GM12878 (cell line): ENCODE measurements around the gene DNMT3A. TPM values are rescaled to one million over a fixed set of nuclear protein-coding genes. Genes with fewer than 3 reads are reported as not detected.

Source experiments
- ATAC-seq: fragments of 200-7000 bp; cut with Tn5 transposase; 3 replicates; pipeline ENCODE4 v1.9.1; 2020; ENCODE audit warnings: mild to moderate bottlenecking, moderate library complexity
- BruUV-seq: library from RNA; stranded (reverse); fragments of 400-500 nt; replicated peaks from 2 replicates; lab custom pipeline; 2021; lab: Mats Ljungman, UMichigan
- CTCF ChIA-PET: fragments of 300-600 bp; sonication (Branson Sonifier 250); formaldehyde crosslinking; extraction: SDS; loops from one replicate; lab custom pipeline; 2021; ENCODE audit warnings: inconsistent platforms; lab: Yijun Ruan, JAX
- POLR2A ChIA-PET: fragments of 350-600 bp; formaldehyde crosslinking; extraction: SDS; loops from one replicate; lab custom pipeline; 2021; ENCODE audit warnings: inconsistent platforms; lab: Charles Lee
- RAD21 ChIA-PET: fragments of 300-600 bp; sonication (Branson Sonifier 250); formaldehyde crosslinking; loops from one replicate; lab custom pipeline; 2023; ENCODE audit warnings: antibody characterized with exemption; ENCODE audit not compliant: unreplicated experiment; lab: Charles Lee
- SMC1A ChIA-PET: fragments of 300-600 bp; sonication (Branson Sonifier 250); formaldehyde crosslinking; loops from one replicate; lab custom pipeline; 2023; ENCODE audit not compliant: unreplicated experiment, uncharacterized antibody; lab: Charles Lee
- DNase-seq: peaks from one replicate; pipeline ENCODE4 v3.0.0-alpha.2; 2011; ENCODE audit warnings: low read depth, low spot score
- FAIRE-seq: peaks from 3 replicates; lab custom pipeline; 2011; peaks lifted over from hg19 to GRCh38; lab: Jason Lieb, UNC
- H2AFZ ChIP-seq: 2 replicates; pipeline ENCODE4 v1.6.0; 2011; ENCODE audit warnings: low read depth, low read length, control low read depth; ENCODE audit not compliant: control insufficient read depth
- H3K27ac ChIP-seq: 2 replicates; pipeline ENCODE4 v1.5.1; 2011; ENCODE audit warnings: control low read depth; ENCODE audit not compliant: control insufficient read depth, insufficient read depth
- H3K27me3 ChIP-seq, 2 experiments: replicated peaks in 1 of 2; 2 replicates each; pipeline versions ENCODE4 v1.6.0 to v1.6.1; 2011; ENCODE audit warnings: low read length in 1 of 2; ENCODE audit not compliant: control insufficient read depth in 2 of 2, insufficient read depth in 2 of 2
- H3K36me3 ChIP-seq, 2 experiments: 2 replicates each; pipeline ENCODE4 v1.5.1; 2011; ENCODE audit warnings: low read length in 1 of 2; ENCODE audit not compliant: control insufficient read depth in 2 of 2, insufficient read depth in 2 of 2
- H3K4me1 ChIP-seq: 2 replicates; pipeline ENCODE4 v1.6.1; 2011; ENCODE audit warnings: mild to moderate bottlenecking, low read length, moderate library complexity, mixed read lengths; ENCODE audit not compliant: control insufficient read depth, insufficient read depth
- H3K4me2 ChIP-seq: 2 replicates; pipeline ENCODE4 v1.6.0; 2011; ENCODE audit warnings: control low read depth; ENCODE audit not compliant: control insufficient read depth, insufficient read depth
- H3K4me3 ChIP-seq: fragments of 200-600 bp; sonication (generic); 2 replicates; pipeline ENCODE4 v1.5.1; 2016
- H3K79me2 ChIP-seq: 2 replicates; pipeline ENCODE4 v1.6.0; 2011; ENCODE audit warnings: low read length; ENCODE audit not compliant: control insufficient read depth, insufficient read depth
- H3K9ac ChIP-seq: 2 replicates; pipeline ENCODE4 v1.8.0; 2011; ENCODE audit warnings: low read length, control low read depth, mixed read lengths; ENCODE audit not compliant: control insufficient read depth, insufficient read depth
- H3K9me3 ChIP-seq: replicated peaks from 3 replicates; pipeline ENCODE4 v1.5.1; 2011; ENCODE audit warnings: mild to moderate bottlenecking, low read length; ENCODE audit not compliant: control insufficient read depth, insufficient read depth
- H4K20me1 ChIP-seq: 2 replicates; pipeline ENCODE4 v1.6.0; 2011; ENCODE audit not compliant: control insufficient read depth, insufficient read depth
- NKRF ChIP-seq: fragments of 450-650 bp; conservative IDR thresholded peaks from 2 replicates; pipeline ENCODE4 v1.6.1; 2017; ENCODE audit warnings: mild to moderate bottlenecking, moderate library complexity
- RFX5 ChIP-seq: IDR thresholded peaks from 2 replicates; pipeline ENCODE4 v1.6.1; 2011; ENCODE audit warnings: low read depth, low read length, improper control_type of control experiment
- TBL1XR1 ChIP-seq: IDR thresholded peaks from 2 replicates; pipeline ENCODE4 v1.6.1; 2012; ENCODE audit warnings: low read depth, low read length, improper control_type of control experiment
- TCF3 ChIP-seq: IDR thresholded peaks from 2 replicates; pipeline ENCODE4 v1.6.1; 2012; ENCODE audit warnings: low read depth, mild to moderate bottlenecking, low read length, borderline replicate concordance; ENCODE audit not compliant: insufficient read depth
- WGBS: methylation state at CpG from one replicate; pipeline ENCODE4 v1.1.6; 2016; ENCODE audit warnings: low lambda C conversion rate; ENCODE audit not compliant: insufficient replicate concordance, insufficient coverage; ENCODE audit errors: missing lambda C conversion rate; 5-methylcytosine and 5-hydroxymethylcytosine counted together
- in situ Hi-C: fragments of 300-500 bp; cut with MboI; formaldehyde crosslinking; loops from 9 replicates; pipeline ENCODE4 v1.14.3; 2018; ENCODE audit warnings: mixed read lengths
- intact Hi-C: fragments of 100-400 bp; cut with micrococcal nuclease; formaldehyde crosslinking; loops from one replicate; pipeline ENCODE4 v1.14.2; 2022; ENCODE audit not compliant: unreplicated experiment
- polyA plus RNA-seq, 11 experiments: library from polyadenylated mRNA; depleted of rRNA in 4 of 11; unstranded in 6 of 11; stranded (reverse) in 5 of 11; fragments of >200 nt; fragmentation: Nextera tagmentation in 4 of 11; fragmentation: Illumina TruSeq in 1 of 11; extraction: Ambion mirVana in 4 of 11; extraction: Trizol in 1 of 11; gene quantifications; 1 replicate in 1 of 11; 2 replicates in 10 of 11; pipeline versions ENCODE4 v1.2.1 to v1.2.3, GENCODE V29; 2011 to 2016; ENCODE audit warnings: inconsistent platforms in 2 of 11, missing spikeins in 2 of 11, low read depth in 1 of 11
- total RNA-seq, 4 experiments: library from RNA; depleted of rRNA in 3 of 4; stranded (reverse); fragments of >200 nt in 3 of 4; fragmentation: Illumina TruSeq in 1 of 4; extraction: Trizol in 1 of 4; gene quantifications; 2 replicates each; pipeline versions ENCODE4 v1.2.1 to v1.2.3, GENCODE V29; 2013 to 2021
- TF ChIP-seq, protein P1 (sequence below): fragments of 450-650 bp; IDR thresholded peaks from 2 replicates; pipeline ENCODE4 v1.6.1; 2016; ENCODE audit warnings: mild to moderate bottlenecking
- TF ChIP-seq, protein P2 (sequence below): fragments of 450-650 bp; formaldehyde crosslinking; IDR thresholded peaks from 2 replicates; pipeline ENCODE4 v1.5.0; 2022; ENCODE audit warnings: mild to moderate bottlenecking, missing genetic modification characterization
- TF ChIP-seq, protein P3 (sequence below): IDR thresholded peaks from 2 replicates; pipeline ENCODE4 v1.6.1; 2011; ENCODE audit warnings: low read depth, mild to moderate bottlenecking, low read length, moderate library complexity, borderline replicate concordance; ENCODE audit errors: extremely low read depth

Gene DNMT3A
- total and polyA plus RNA-seq, 10 of the 15 experiments (the other 5 are each of a cell fraction or from before 2014, with no cell fraction given): 7.4 to 51.6 (median 17.4) TPM

GRCh38 chr2:25369439-25369838 lies 27.7 kb upstream of the DNMT3A start (continued):
- TF ChIP-seq, protein P1, sequence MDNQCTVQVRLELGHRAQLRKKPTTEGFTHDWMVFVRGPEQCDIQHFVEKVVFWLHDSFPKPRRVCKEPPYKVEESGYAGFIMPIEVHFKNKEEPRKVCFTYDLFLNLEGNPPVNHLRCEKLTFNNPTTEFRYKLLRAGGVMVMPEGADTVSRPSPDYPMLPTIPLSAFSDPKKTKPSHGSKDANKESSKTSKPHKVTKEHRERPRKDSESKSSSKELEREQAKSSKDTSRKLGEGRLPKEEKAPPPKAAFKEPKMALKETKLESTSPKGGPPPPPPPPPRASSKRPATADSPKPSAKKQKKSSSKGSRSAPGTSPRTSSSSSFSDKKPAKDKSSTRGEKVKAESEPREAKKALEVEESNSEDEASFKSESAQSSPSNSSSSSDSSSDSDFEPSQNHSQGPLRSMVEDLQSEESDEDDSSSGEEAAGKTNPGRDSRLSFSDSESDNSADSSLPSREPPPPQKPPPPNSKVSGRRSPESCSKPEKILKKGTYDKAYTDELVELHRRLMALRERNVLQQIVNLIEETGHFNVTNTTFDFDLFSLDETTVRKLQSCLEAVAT: no peak
- no peak for TF ChIP-seq TCF3
- TF ChIP-seq, all 136 proteins: peak for 0

DNA sequence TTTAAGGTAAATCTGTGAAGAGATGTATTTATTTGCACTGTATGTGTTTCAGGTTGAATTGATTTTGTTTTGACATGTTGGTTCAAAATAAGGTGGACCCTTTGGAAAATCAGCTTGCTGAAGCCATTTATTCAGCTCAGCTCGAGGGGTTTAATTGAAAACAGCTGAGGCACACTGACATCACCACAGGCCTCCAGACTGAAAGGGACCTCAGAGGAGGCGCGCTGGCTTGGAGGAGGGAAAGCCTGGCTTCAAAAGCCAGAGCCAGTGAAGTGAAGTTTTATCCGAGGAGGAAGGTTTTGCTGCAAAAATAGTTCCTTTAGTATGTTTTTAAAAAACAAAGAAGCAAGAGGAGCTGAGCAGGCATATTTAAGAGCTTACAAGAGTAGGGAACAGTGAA lies 26.9 kb upstream of the DNMT3A start:
- Histone ChIP-seq H3K36me3 (no peaks in the 10 kb centered on the region), H3K79me2 (no peaks in the 10 kb centered on the region), H3K9me3 (no peaks in the 10 kb centered on the region), H3K27me3 (no peaks in the 10 kb centered on the region), H4K20me1 (no peaks in the 10 kb centered on the region), H3K9ac (no peak overlapping the region), H3K27ac (no peak overlapping the region), H2AFZ (no peak overlapping the region), H3K4me1 (peaks cover 9% of the 10 kb centered on the region), H3K4me2 (no peak overlapping the region), H3K4me3 (no peak overlapping the region)
- TF ChIP-seq RFX5 (no peak), NKRF (no peak), TBL1XR1 (no peak)
- TF ChIP-seq, protein P2, sequence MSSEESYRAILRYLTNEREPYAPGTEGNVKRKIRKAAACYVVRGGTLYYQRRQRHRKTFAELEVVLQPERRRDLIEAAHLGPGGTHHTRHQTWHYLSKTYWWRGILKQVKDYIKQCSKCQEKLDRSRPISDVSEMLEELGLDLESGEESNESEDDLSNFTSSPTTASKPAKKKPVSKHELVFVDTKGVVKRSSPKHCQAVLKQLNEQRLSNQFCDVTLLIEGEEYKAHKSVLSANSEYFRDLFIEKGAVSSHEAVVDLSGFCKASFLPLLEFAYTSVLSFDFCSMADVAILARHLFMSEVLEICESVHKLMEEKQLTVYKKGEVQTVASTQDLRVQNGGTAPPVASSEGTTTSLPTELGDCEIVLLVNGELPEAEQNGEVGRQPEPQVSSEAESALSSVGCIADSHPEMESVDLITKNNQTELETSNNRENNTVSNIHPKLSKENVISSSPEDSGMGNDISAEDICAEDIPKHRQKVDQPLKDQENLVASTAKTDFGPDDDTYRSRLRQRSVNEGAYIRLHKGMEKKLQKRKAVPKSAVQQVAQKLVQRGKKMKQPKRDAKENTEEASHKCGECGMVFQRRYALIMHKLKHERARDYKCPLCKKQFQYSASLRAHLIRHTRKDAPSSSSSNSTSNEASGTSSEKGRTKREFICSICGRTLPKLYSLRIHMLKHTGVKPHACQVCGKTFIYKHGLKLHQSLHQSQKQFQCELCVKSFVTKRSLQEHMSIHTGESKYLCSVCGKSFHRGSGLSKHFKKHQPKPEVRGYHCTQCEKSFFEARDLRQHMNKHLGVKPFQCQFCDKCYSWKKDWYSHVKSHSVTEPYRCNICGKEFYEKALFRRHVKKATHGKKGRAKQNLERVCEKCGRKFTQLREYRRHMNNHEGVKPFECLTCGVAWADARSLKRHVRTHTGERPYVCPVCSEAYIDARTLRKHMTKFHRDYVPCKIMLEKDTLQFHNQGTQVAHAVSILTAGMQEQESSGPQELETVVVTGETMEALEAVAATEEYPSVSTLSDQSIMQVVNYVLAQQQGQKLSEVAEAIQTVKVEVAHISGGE (CRISPR knock-in tag): no peak
- TF ChIP-seq, protein P3, sequence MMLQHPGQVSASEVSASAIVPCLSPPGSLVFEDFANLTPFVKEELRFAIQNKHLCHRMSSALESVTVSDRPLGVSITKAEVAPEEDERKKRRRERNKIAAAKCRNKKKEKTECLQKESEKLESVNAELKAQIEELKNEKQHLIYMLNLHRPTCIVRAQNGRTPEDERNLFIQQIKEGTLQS: no peak
- DNase-seq (no peak), ATAC-seq (no peak), FAIRE-seq (no peak)
- 80% methylated on average over 4 of the region's 4 CpGs for WGBS
- intact Hi-C loops: no loop called here
- no TSS peak for BruUV-seq
- ChIA-PET CTCF (interaction anchor here (1.3 to 8.6 kb wide), 2 partner anchors 9 to 92 kb away, joined by 3 to 126 read pairs; no protein-coding TSS in a partner anchor), POLR2A (interaction anchor here (0.7 to 1.0 kb wide), 2 partner anchors 19 to 48 kb away, joined by 3 to 4 read pairs; no protein-coding TSS in a partner anchor), SMC1A (interaction anchor here (0.6 to 2.6 kb wide), 3 partner anchors 11 to 50 kb away, joined by 3 to 7 read pairs (median 3); no protein-coding TSS in a partner anchor), RAD21 (no interaction called here)
- in situ Hi-C loops: no loop called here
